Adrenal gland (tissue), 12 donors: ENCODE measurements around the gene DYSF. TPM values are rescaled to one million over a fixed set of nuclear protein-coding genes. Genes with fewer than 3 reads are reported as not detected.

ENCODE experiments used
- DNase-seq, 7 donors: peaks; one replicate each; pipeline ENCODE4 v3.0.0-alpha.2; 2019 to 2020
- H3K27ac ChIP-seq, 5 donors: fragments of 200-600 bp; sonication (generic) in 4 of 5; 1 replicate in 3 of 5; 2 replicates in 2 of 5; pipeline versions ENCODE4 v1.5.1 to v1.8.0; 2016 to 2020; ENCODE audit warnings: mild to moderate bottlenecking in 1 of 5
- H3K27me3 ChIP-seq: fragments of 200-600 bp; 2 replicates; pipeline ENCODE4 v1.8.0; 2021
- H3K36me3 ChIP-seq, 2 donors: fragments of 200-600 bp; replicated peaks in 1 of 2; 1 replicate in 1 of 2; 2 replicates in 1 of 2; pipeline versions ENCODE4 v1.5.1 to v1.8.0; 2018 to 2022
- H3K4me1 ChIP-seq, 2 donors: fragments of 200-600 bp; replicated peaks in 1 of 2; 1 replicate in 1 of 2; 2 replicates in 1 of 2; pipeline versions ENCODE4 v1.5.1 to v1.8.0; 2018 to 2021
- H3K4me3 ChIP-seq, 4 donors: fragments of 200-600 bp; sonication (generic) in 3 of 4; one replicate each; pipeline ENCODE4 v1.5.1; 2016 to 2018
- H3K9me3 ChIP-seq, 3 donors: fragments of 200-600 bp; sonication (generic) in 1 of 3; replicated peaks in 1 of 3; 1 replicate in 2 of 3; 2 replicates in 1 of 3; pipeline versions ENCODE4 v1.5.1 to v1.8.0; 2016 to 2021
- CTCF ChIP-seq, 6 experiments: fragments of 450-650 bp in 4 of 6; fragments of 200-600 bp in 2 of 6; sonication (generic) in 1 of 6; IDR thresholded peaks; 1 replicate in 5 of 6; 2 replicates in 1 of 6; pipeline versions ENCODE4 v1.5.1 to v1.8.0; 2016 to 2021; ENCODE audit warnings: antibody characterized with exemption in 6 of 6, mild to moderate bottlenecking in 2 of 6, moderate library complexity in 1 of 6
- POLR2A ChIP-seq, 2 donors: fragments of 450-650 bp; IDR thresholded peaks; one replicate each; pipeline ENCODE4 v1.6.1; 2017; ENCODE audit warnings: antibody characterized with exemption in 2 of 2, mild to moderate bottlenecking in 2 of 2, moderate library complexity in 1 of 2
- WGBS, 4 donors: extraction: QIAGEN DNeasy Blood & Tissue Kit in 2 of 4; methylation state at CpG; one replicate each; pipeline versions ENCODE4 v1.1.5 to v1.1.7; 2013 to 2017; 5-methylcytosine and 5-hydroxymethylcytosine counted together
- intact Hi-C, 2 donors: fragments of 100-400 bp; cut with DNase I; formaldehyde crosslinking; loops; one replicate each; pipeline versions ENCODE4 v1.14.1 to v1.15.0; 2022 to 2023
- polyA plus RNA-seq, 3 donors: library from polyadenylated mRNA; stranded (reverse); fragments of 200-250 nt in 2 of 3; fragments of 350-450 nt in 1 of 3; fragmentation: Illumina TruSeq in 1 of 3; extraction: RNeasy Lipid Tissue Mini Kit (QIAGEN cat#74804) in 1 of 3; gene quantifications; one replicate each; pipeline ENCODE4 v1.2.3, GENCODE V29; 2013 to 2014
- total RNA-seq, 9 donors: library from RNA; depleted of rRNA in 4 of 9; stranded (reverse); fragments of >200 nt in 4 of 9; fragments of 120-200 nt in 1 of 9; fragmentation: NEBNext Ultra II Directional in 1 of 9; extraction: Animal tissue kit (Norgen Biotek cat#: 25700) in 1 of 9; gene quantifications; one replicate each; pipeline versions ENCODE4 v1.1.0 to v1.2.4, GENCODE V29; 2013 to 2023
- donor health status: healthy with polysubstance abuse.
- donor health status: Bipolar disorder and iron deficiency.
- donor health status: DM: yes; HTN: yes; CAD: no.
- donor health status: DM: no; HTN: no; CAD: no.
- donor health status: DM: no; HTN: no; CAD: no.
- donor health status: DM: yes; HTN: yes; CAD: no.

Gene DYSF
- total and polyA plus RNA-seq, 12 donors, result 3.2 to 22.4 (median 15.3) TPM

- 74 to 82% (median 80%) methylated on average over 13 to 14 of the region's 14 CpGs for WGBS, 4 donors
- DNase-seq, result no peak
- intact Hi-C loops, result no loop called here
Observed at GRCh38 chr2:71631411-71631931, 178.1 kb downstream of the DYSF start.

GRCh38 chr2:71633086-71633485 is 179.7 kb downstream of the DYSF start:
- no peaks in the 10 kb centered on the region for H3K27me3 ChIP-seq
- TF ChIP-seq POLR2A (IDR thresholded peaks at IDR 0.05) (no peak), CTCF (IDR thresholded peaks at IDR 0.05) (no peak)
- H3K27ac ChIP-seq, result no peak overlapping the region
- no peak overlapping the region for H3K4me3 ChIP-seq
- no peaks in the 10 kb centered on the region for H3K9me3 ChIP-seq
- 89 to 94% (median 93%) methylated on average over 3 of the region's 3 CpGs for WGBS, 4 donors
- no peaks in the 10 kb centered on the region for H3K36me3 ChIP-seq
- peaks cover 0 to 10% of the 10 kb centered on the region in 2 donors for H3K4me1 ChIP-seq
- no peak for DNase-seq
- intact Hi-C loops, result no loop called here

More at GRCh38 chr2:71631411-71631931, 178.1 kb downstream of the DYSF start:
- Histone ChIP-seq H3K4me3 (no peak overlapping the region), H3K27ac (no peak overlapping the region), H3K4me1 (peaks cover 0 to 3% of the 10 kb centered on the region in 2 donors), H3K27me3 (no peaks in the 10 kb centered on the region), H3K9me3 (no peaks in the 10 kb centered on the region), H3K36me3 (no peaks in the 10 kb centered on the region)
- TF ChIP-seq CTCF (IDR thresholded peaks at IDR 0.05) (no peak), POLR2A (IDR thresholded peaks at IDR 0.05) (no peak)

- H3K27me3 ChIP-seq, result no peaks in the 10 kb centered on the region
- TF ChIP-seq POLR2A (IDR thresholded peaks at IDR 0.05) (no peak), CTCF (IDR thresholded peaks at IDR 0.05) (no peak)
- no peaks in the 10 kb centered on the region for H3K36me3 ChIP-seq
- no peak overlapping the region for H3K4me3 ChIP-seq
- DNase-seq, result no peak
- H3K4me1 ChIP-seq, result peaks cover 0 to 10% of the 10 kb centered on the region in 2 donors
- 80 to 93% (median 87%) methylated on average over 1 of the region's 1 CpG for WGBS, 4 donors
- intact Hi-C loops, result no loop called here
- no peak overlapping the region for H3K27ac ChIP-seq
- H3K9me3 ChIP-seq, result no peaks in the 10 kb centered on the region
Observed at GRCh38 chr2:71634567-71634966, 181.2 kb downstream of the DYSF start.

- H3K27me3 ChIP-seq, result no peaks in the 10 kb centered on the region
- WGBS, 4 donors, result 63 to 78% (median 77%) methylated on average over 5 of the region's 5 CpGs
- no peak overlapping the region for H3K27ac ChIP-seq
- no peak overlapping the region for H3K4me3 ChIP-seq
- DNase-seq, result no peak
- intact Hi-C loops, result no loop called here
- TF ChIP-seq POLR2A (IDR thresholded peaks at IDR 0.05) (no peak), CTCF (IDR thresholded peaks at IDR 0.05) (no peak)
- H3K36me3 ChIP-seq, result no peaks in the 10 kb centered on the region
- H3K4me1 ChIP-seq, result peaks cover 0 to 10% of the 10 kb centered on the region in 2 donors
- no peaks in the 10 kb centered on the region for H3K9me3 ChIP-seq
Observed at GRCh38 chr2:71635798-71636197, 182.4 kb downstream of the DYSF start.
